A549 (cell line): ENCODE data around the gene MRPL53. TPM values are rescaled to one million over a fixed set of nuclear protein-coding genes. Genes with fewer than 3 reads are reported as not detected.

Source experiments
- ATAC-seq, 2 experiments: fragments of 200-7000 bp in 1 of 2; fragments of >200 bp in 1 of 2; cut with Nextera tagmentation in 1 of 2; cut with Tn5 transposase in 1 of 2; 3 replicates each; pipeline versions ENCODE4 v1.8.0 to v1.9.1; 2018 to 2020; ENCODE audit warnings: mild to moderate bottlenecking in 1 of 2, moderate library complexity in 1 of 2
- CTCF ChIA-PET: fragments of 300-600 bp; sonication (Branson Sonifier 250); formaldehyde crosslinking; extraction: SDS; loops from one replicate; lab custom pipeline; 2021; ENCODE audit warnings: antibody characterized with exemption, inconsistent platforms; lab: Yijun Ruan, JAX
- POLR2A ChIA-PET: fragments of 350-600 bp; formaldehyde crosslinking; extraction: SDS; loops from one replicate; lab custom pipeline; 2021; ENCODE audit warnings: antibody characterized with exemption, inconsistent platforms; lab: Yijun Ruan, JAX
- DNase-seq, 2 experiments: peaks; one replicate each; pipeline versions ENCODE4 v3.0.0 to v3.0.0-alpha.2; 2011 to 2016; ENCODE audit warnings: low read depth in 1 of 2, low spot score in 1 of 2
- FAIRE-seq: peaks from 2 replicates; lab custom pipeline; 2011; peaks lifted over from hg19 to GRCh38; lab: Jason Lieb, UNC
- H3K27ac ChIP-seq, 2 experiments: fragments of >200 bp; sonication (Bioruptor Twin); formaldehyde crosslinking; 3 replicates each; pipeline ENCODE4 v1.5.1; 2016 to 2017
- H3K4me1 ChIP-seq: fragments of >200 bp; sonication (Bioruptor Twin); formaldehyde crosslinking; 3 replicates; pipeline ENCODE4 v1.6.1; 2016
- H3K4me2 ChIP-seq: fragments of >200 bp; sonication (Bioruptor Twin); formaldehyde crosslinking; 3 replicates; pipeline ENCODE4 v1.6.1; 2016
- H3K4me3 ChIP-seq: fragments of >200 bp; sonication (Bioruptor Twin); formaldehyde crosslinking; 3 replicates; pipeline ENCODE4 v1.5.1; 2016
- H3K9me3 ChIP-seq: fragments of >200 bp; sonication (Bioruptor Twin); formaldehyde crosslinking; 3 replicates; pipeline ENCODE4 v1.6.1; 2016
- CBX8 ChIP-seq: fragments of 200-600 bp; sonication (generic); IDR thresholded peaks from 2 replicates; pipeline ENCODE4 v1.6.1; 2016
- CHD2 ChIP-seq: fragments of 150-350 bp; IDR thresholded peaks from 2 replicates; pipeline ENCODE4 v1.6.1; 2014; ENCODE audit warnings: low read length; ENCODE audit not compliant: partially characterized antibody
- EHMT2 ChIP-seq: fragments of 200-600 bp; sonication (generic); IDR thresholded peaks from 2 replicates; pipeline ENCODE4 v1.6.1; 2016; ENCODE audit warnings: antibody characterized with exemption, low read depth, mild to moderate bottlenecking, moderate library complexity
- FOXS1 ChIP-seq: fragments of 250-450 bp; sonication (Bioruptor Pico); IDR thresholded peaks from 2 replicates; pipeline ENCODE4 v1.5.0; 2020; ENCODE audit warnings: mild to moderate bottlenecking, moderate library complexity
- HOXB13 ChIP-seq: fragments of 250-450 bp; sonication (Bioruptor Pico); IDR thresholded peaks from 2 replicates; pipeline ENCODE4 v1.5.0; 2020; ENCODE audit warnings: low read depth, mild to moderate bottlenecking, moderate library complexity
- MAFK ChIP-seq: fragments of 450-650 bp; IDR thresholded peaks from 2 replicates; pipeline ENCODE4 v1.6.1; 2014; ENCODE audit not compliant: partially characterized antibody
- NPAS2 ChIP-seq: fragments of 250-450 bp; sonication (Bioruptor Pico); IDR thresholded peaks from 2 replicates; pipeline ENCODE4 v1.8.0; 2022; ENCODE audit warnings: mild to moderate bottlenecking, moderate library complexity, borderline replicate concordance
- PHF8 ChIP-seq: fragments of 200-600 bp; sonication (generic); IDR thresholded peaks from 2 replicates; pipeline ENCODE4 v1.6.1; 2016; ENCODE audit warnings: low read depth, mild to moderate bottlenecking, antibody characterized with exemption, moderate library complexity, borderline replicate concordance
- RAD21 ChIP-seq, 2 experiments: fragments of >200 bp in 1 of 2; sonication (Bioruptor Twin) in 1 of 2; formaldehyde crosslinking in 1 of 2; IDR thresholded peaks in 1 of 2; conservative IDR thresholded peaks in 1 of 2; 2 replicates in 1 of 2; 3 replicates in 1 of 2; pipeline ENCODE4 v1.6.1; 2012 to 2018; ENCODE audit warnings: inconsistent platforms in 1 of 2
- RCOR1 ChIP-seq: fragments of 150-350 bp; IDR thresholded peaks from 2 replicates; pipeline ENCODE4 v1.6.1; 2014; ENCODE audit warnings: antibody characterized with exemption, low read length, low read depth
- RFX5 ChIP-seq: fragments of 450-650 bp; IDR thresholded peaks from 2 replicates; pipeline ENCODE4 v1.7.1; 2014; ENCODE audit warnings: antibody characterized with exemption, mild to moderate bottlenecking, moderate library complexity
- SREBF2 ChIP-seq: fragments of 450-650 bp; IDR thresholded peaks from 2 replicates; pipeline ENCODE4 v1.6.1; 2014; ENCODE audit warnings: mild to moderate bottlenecking, moderate library complexity
- TFCP2L1 ChIP-seq: fragments of 250-450 bp; sonication (Bioruptor Pico); IDR thresholded peaks from 2 replicates; pipeline ENCODE4 v1.5.0; 2021; ENCODE audit warnings: mild to moderate bottlenecking
- ZC3H11A ChIP-seq: fragments of 450-650 bp; IDR thresholded peaks from 2 replicates; pipeline ENCODE4 v1.6.1; 2014; ENCODE audit warnings: antibody characterized with exemption, mild to moderate bottlenecking
- ZFP36 ChIP-seq: fragments of 450-650 bp; IDR thresholded peaks from 2 replicates; pipeline ENCODE4 v1.6.1; 2014; ENCODE audit warnings: borderline replicate concordance; ENCODE audit not compliant: partially characterized antibody
- ZNF302 ChIP-seq: fragments of 250-450 bp; sonication (Bioruptor Pico); IDR thresholded peaks from 2 replicates; pipeline ENCODE4 v1.9.0; 2021; ENCODE audit warnings: inconsistent platforms, mild to moderate bottlenecking, moderate library complexity
- WGBS: methylation state at CpG from one replicate; pipeline ENCODE4 v1.1.6; 2017; ENCODE audit errors: missing lambda C conversion rate; 5-methylcytosine and 5-hydroxymethylcytosine counted together
- polyA plus RNA-seq, 4 experiments: library from polyadenylated mRNA; depleted of rRNA in 3 of 4; stranded (reverse); fragments of >200 nt; fragmentation: RNase III in 1 of 4; extraction: RNeasy Plus Mini Kit Qiagen cat#74134 plus additional on column Dnase treatment in 1 of 4; gene quantifications; 2 replicates in 3 of 4; 3 replicates in 1 of 4; pipeline ENCODE4 v1.2.3, GENCODE V29; 2011 to 2017
- TF ChIP-seq, protein P1 (sequence below): fragments of 200-600 bp; sonication (generic); IDR thresholded peaks from 2 replicates; pipeline ENCODE4 v1.6.1; 2016; ENCODE audit warnings: antibody characterized with exemption, mild to moderate bottlenecking, moderate library complexity
- TF ChIP-seq, protein P2 (sequence below): fragments of 150-350 bp; IDR thresholded peaks from 2 replicates; pipeline ENCODE4 v1.6.1; 2014; ENCODE audit warnings: low read depth, mild to moderate bottlenecking, low read length
- TF ChIP-seq, protein P3 (sequence below): fragments of >200 bp; sonication (Bioruptor Twin); formaldehyde crosslinking; IDR thresholded peaks from 3 replicates; pipeline ENCODE4 v1.5.1; 2016
- TF ChIP-seq, protein P4 (sequence below): fragments of 450-650 bp; IDR thresholded peaks from 2 replicates; pipeline ENCODE4 v1.6.1; 2014; ENCODE audit warnings: antibody characterized with exemption
- TF ChIP-seq, protein P5 (sequence below): IDR thresholded peaks from 2 replicates; pipeline ENCODE4 v1.6.1; 2012

The MRPL53 gene
- polyA plus RNA-seq, 2 of the 4 experiments (the other 2 are of a cell fraction): 68.8 to 229 TPM

DNA sequence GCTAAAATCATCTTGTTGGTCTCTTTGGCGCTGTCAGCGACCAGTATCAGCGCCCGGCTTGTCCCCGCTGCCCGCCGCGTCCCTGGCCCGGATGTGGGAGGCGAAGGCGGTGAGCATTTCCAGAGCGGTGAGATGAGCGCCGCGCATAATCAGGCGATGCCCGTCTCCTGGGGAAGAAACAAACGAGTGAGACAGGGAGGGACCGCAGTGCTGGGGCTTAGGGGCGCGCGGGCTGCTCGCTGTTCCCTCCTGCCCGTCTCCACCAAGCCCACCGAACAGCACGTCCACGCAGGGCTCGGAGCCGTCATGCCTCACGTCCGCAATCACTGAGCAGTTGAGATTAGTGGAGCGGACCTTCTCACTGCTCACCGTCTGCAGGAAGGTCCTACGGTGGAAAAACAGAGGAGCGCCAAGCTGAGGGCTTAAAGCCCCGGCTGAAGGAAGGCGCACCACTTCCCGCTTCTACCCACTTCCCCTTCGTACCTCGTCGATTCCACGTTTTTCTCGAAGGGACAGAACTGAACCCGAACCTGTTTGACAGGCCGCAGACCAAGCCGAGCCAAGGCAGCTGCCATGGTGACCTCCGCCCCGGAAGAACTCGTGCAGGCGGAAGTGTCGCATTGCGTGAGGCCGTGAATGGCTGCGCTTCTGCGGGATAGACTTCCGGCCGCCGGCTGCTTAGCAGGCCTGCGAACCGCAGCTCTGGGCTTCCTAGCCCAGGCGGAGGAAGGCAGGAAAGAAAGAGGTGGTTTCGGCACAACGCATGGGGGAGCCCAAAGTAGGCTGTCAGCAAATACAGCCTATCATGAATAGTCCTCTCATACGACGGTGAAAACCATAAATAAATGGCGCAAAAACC, at the start of gene MRPL53 (continued):
- TF ChIP-seq, protein P1, sequence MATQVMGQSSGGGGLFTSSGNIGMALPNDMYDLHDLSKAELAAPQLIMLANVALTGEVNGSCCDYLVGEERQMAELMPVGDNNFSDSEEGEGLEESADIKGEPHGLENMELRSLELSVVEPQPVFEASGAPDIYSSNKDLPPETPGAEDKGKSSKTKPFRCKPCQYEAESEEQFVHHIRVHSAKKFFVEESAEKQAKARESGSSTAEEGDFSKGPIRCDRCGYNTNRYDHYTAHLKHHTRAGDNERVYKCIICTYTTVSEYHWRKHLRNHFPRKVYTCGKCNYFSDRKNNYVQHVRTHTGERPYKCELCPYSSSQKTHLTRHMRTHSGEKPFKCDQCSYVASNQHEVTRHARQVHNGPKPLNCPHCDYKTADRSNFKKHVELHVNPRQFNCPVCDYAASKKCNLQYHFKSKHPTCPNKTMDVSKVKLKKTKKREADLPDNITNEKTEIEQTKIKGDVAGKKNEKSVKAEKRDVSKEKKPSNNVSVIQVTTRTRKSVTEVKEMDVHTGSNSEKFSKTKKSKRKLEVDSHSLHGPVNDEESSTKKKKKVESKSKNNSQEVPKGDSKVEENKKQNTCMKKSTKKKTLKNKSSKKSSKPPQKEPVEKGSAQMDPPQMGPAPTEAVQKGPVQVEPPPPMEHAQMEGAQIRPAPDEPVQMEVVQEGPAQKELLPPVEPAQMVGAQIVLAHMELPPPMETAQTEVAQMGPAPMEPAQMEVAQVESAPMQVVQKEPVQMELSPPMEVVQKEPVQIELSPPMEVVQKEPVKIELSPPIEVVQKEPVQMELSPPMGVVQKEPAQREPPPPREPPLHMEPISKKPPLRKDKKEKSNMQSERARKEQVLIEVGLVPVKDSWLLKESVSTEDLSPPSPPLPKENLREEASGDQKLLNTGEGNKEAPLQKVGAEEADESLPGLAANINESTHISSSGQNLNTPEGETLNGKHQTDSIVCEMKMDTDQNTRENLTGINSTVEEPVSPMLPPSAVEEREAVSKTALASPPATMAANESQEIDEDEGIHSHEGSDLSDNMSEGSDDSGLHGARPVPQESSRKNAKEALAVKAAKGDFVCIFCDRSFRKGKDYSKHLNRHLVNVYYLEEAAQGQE: 0 out of 2 replicates have a peak, but pooled peaks have one; percentile 24
- TF ChIP-seq CHD2 (peak; percentile 20), RCOR1 (no peak), CBX8 (no peak)
- TF ChIP-seq, all 56 proteins: peak for 18

DNA sequence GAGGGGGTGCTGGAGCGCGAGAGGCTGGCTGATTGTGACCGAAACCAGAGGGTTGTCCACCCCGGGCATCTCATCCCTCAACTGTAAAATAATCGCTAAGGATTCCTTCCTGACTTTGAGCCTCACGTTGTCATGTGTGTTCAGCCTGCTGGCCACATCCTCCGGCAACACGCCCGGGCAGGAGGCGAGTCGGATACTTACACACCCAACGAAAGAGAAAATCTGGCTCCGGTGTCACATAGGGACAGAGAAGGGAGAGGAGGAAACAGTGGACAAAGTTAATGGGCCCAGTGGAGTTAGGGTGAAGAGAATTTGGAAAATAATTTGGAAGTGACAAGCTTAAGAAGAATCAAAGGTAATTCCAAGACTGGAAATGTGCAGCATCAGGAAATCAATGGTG, 44.2 kb upstream of the MRPL53 start:
- no peak overlapping the region for H3K4me3 ChIP-seq
- H3K4me2 ChIP-seq: no peak overlapping the region
- peaks cover 6% of the 10 kb centered on the region; the same call in 1 of the 3 replicates for H3K4me1 ChIP-seq
- POLR2A ChIA-PET: no interaction called here
- WGBS: 87% methylated on average over 13 of the region's 13 CpGs
- H3K9me3 ChIP-seq: no peaks in the 10 kb centered on the region
- no peak for DNase-seq
- no peak for FAIRE-seq
- ATAC-seq: no peak
- CTCF ChIA-PET: interaction anchor here (0.6 kb wide), 2 partner anchors 11 to 15 kb away, joined by 3 to 4 read pairs; no protein-coding TSS in a partner anchor
- H3K27ac ChIP-seq: no peak overlapping the region
- no peak for TF ChIP-seq ZC3H11A
- TF ChIP-seq, protein P2, sequence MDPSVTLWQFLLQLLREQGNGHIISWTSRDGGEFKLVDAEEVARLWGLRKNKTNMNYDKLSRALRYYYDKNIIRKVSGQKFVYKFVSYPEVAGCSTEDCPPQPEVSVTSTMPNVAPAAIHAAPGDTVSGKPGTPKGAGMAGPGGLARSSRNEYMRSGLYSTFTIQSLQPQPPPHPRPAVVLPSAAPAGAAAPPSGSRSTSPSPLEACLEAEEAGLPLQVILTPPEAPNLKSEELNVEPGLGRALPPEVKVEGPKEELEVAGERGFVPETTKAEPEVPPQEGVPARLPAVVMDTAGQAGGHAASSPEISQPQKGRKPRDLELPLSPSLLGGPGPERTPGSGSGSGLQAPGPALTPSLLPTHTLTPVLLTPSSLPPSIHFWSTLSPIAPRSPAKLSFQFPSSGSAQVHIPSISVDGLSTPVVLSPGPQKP: no peak
- TF ChIP-seq SREBF2: no peak
- no peak for TF ChIP-seq HOXB13
- TF ChIP-seq, protein P1: no peak
- TF ChIP-seq FOXS1 (CRISPR knock-in tag): no peak
- no peak for TF ChIP-seq NPAS2 (CRISPR knock-in tag)
- TF ChIP-seq, protein P3, sequence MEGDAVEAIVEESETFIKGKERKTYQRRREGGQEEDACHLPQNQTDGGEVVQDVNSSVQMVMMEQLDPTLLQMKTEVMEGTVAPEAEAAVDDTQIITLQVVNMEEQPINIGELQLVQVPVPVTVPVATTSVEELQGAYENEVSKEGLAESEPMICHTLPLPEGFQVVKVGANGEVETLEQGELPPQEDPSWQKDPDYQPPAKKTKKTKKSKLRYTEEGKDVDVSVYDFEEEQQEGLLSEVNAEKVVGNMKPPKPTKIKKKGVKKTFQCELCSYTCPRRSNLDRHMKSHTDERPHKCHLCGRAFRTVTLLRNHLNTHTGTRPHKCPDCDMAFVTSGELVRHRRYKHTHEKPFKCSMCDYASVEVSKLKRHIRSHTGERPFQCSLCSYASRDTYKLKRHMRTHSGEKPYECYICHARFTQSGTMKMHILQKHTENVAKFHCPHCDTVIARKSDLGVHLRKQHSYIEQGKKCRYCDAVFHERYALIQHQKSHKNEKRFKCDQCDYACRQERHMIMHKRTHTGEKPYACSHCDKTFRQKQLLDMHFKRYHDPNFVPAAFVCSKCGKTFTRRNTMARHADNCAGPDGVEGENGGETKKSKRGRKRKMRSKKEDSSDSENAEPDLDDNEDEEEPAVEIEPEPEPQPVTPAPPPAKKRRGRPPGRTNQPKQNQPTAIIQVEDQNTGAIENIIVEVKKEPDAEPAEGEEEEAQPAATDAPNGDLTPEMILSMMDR: no peak
- no peak for TF ChIP-seq RFX5
- TF ChIP-seq EHMT2: no peak
- no peak for TF ChIP-seq TFCP2L1
- no peak for TF ChIP-seq RAD21 (conservative IDR thresholded peaks at IDR 0.05 in 1 of 2, IDR thresholded peaks at IDR 0.05 in 1 of 2)
- TF ChIP-seq, protein P4, sequence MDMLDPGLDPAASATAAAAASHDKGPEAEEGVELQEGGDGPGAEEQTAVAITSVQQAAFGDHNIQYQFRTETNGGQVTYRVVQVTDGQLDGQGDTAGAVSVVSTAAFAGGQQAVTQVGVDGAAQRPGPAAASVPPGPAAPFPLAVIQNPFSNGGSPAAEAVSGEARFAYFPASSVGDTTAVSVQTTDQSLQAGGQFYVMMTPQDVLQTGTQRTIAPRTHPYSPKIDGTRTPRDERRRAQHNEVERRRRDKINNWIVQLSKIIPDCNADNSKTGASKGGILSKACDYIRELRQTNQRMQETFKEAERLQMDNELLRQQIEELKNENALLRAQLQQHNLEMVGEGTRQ: no peak
- no peak for TF ChIP-seq CHD2
- TF ChIP-seq MAFK: no peak
- TF ChIP-seq ZNF302 (CRISPR knock-in tag): no peak
- no peak for TF ChIP-seq PHF8
- TF ChIP-seq, protein P5, sequence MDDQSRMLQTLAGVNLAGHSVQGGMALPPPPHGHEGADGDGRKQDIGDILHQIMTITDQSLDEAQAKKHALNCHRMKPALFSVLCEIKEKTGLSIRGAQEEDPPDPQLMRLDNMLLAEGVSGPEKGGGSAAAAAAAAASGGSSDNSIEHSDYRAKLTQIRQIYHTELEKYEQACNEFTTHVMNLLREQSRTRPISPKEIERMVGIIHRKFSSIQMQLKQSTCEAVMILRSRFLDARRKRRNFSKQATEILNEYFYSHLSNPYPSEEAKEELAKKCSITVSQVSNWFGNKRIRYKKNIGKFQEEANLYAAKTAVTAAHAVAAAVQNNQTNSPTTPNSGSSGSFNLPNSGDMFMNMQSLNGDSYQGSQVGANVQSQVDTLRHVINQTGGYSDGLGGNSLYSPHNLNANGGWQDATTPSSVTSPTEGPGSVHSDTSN: no peak
- no peak for TF ChIP-seq ZFP36
